K562 (cell line): Measurements from ENCODE around the gene PTCH1. TPM values are rescaled to one million over a fixed set of nuclear protein-coding genes. Genes with fewer than 3 reads are reported as not detected.

ENCODE experiments used
- ATAC-seq: fragments of 200-7000 bp; cut with Tn5 transposase; 3 replicates; pipeline ENCODE4 v1.9.1; 2020; ENCODE audit warnings: moderate library complexity
- BruUV-seq: library from RNA; stranded (reverse); fragments of 400-500 nt; replicated peaks from 2 replicates; lab custom pipeline; 2021; lab: Mats Ljungman, UMichigan
- CTCF ChIA-PET: fragments of 300-600 bp; formaldehyde crosslinking; extraction: SDS; loops from one replicate; lab custom pipeline; 2021; ENCODE audit warnings: low intra/inter-chr PET ratio; lab: Yijun Ruan, JAX
- POLR2A ChIA-PET: fragments of 300-600, 350-650 bp; sonication (Branson Sonifier 250); formaldehyde crosslinking; extraction: SDS; loops from one replicate; lab custom pipeline; 2021; ENCODE audit warnings: antibody characterized with exemption, inconsistent platforms; lab: Yijun Ruan, JAX
- DNase-seq, 4 experiments: peaks; one replicate each; pipeline versions ENCODE4 v3.0.0 to v3.0.0-alpha.2; 2011 to 2018; ENCODE audit warnings: low spot score in 3 of 4, mixed read lengths in 3 of 4; ENCODE audit errors: extremely low read depth in 1 of 4
- FAIRE-seq: peaks from 2 replicates; lab custom pipeline; 2011; peaks lifted over from hg19 to GRCh38; lab: Jason Lieb, UNC
- H2AFZ ChIP-seq: 2 replicates; pipeline ENCODE4 v1.6.0; 2011; ENCODE audit warnings: low read depth, low read length, control low read depth, inconsistent platforms
- H3K27ac ChIP-seq: fragments of 200-600 bp; 3 replicates; pipeline ENCODE4 v1.8.0; 2011; ENCODE audit warnings: low read depth, mild to moderate bottlenecking, control low read depth, inconsistent platforms, low read length, moderate library complexity, mixed read lengths; ENCODE audit errors: extremely low read depth
- H3K27me3 ChIP-seq, 2 experiments: fragments of 300-600 bp in 1 of 2; 2 replicates in 1 of 2; 3 replicates in 1 of 2; pipeline versions ENCODE4 v1.6.0 to v1.8.0; 2011; ENCODE audit warnings: inconsistent platforms in 2 of 2, low read length in 2 of 2, mild to moderate bottlenecking in 1 of 2, mixed read lengths in 1 of 2, moderate library complexity in 1 of 2; ENCODE audit not compliant: control insufficient read depth in 2 of 2, insufficient read depth in 2 of 2
- H3K36me3 ChIP-seq: fragments of 300-600 bp; 3 replicates; pipeline ENCODE4 v1.8.0; 2011; ENCODE audit warnings: mild to moderate bottlenecking, low read length, inconsistent platforms; ENCODE audit not compliant: control insufficient read depth, insufficient read depth
- H3K4me1 ChIP-seq, 2 experiments: fragments of 200-600 bp in 1 of 2; replicated peaks in 1 of 2; 2 replicates in 1 of 2; 3 replicates in 1 of 2; pipeline versions ENCODE4 v1.5.1 to v1.8.0; 2011; ENCODE audit warnings: inconsistent platforms in 2 of 2, low read length in 2 of 2, mild to moderate bottlenecking in 1 of 2, mixed read lengths in 1 of 2, moderate library complexity in 1 of 2; ENCODE audit not compliant: control insufficient read depth in 2 of 2, insufficient read depth in 2 of 2
- H3K4me2 ChIP-seq: 2 replicates; pipeline ENCODE4 v1.6.1; 2011; ENCODE audit warnings: low read length, control low read depth, inconsistent platforms, mixed read lengths; ENCODE audit not compliant: insufficient read depth
- H3K4me3 ChIP-seq: fragments of 200-600 bp; sonication (generic), shearing (Covaris generic); 2 replicates; pipeline ENCODE4 v1.5.1; 2016; ENCODE audit warnings: control low read depth, inconsistent platforms
- H3K79me2 ChIP-seq: fragments of 200-600 bp; 3 replicates; pipeline ENCODE4 v1.8.0; 2011; ENCODE audit warnings: low read length, inconsistent platforms; ENCODE audit not compliant: control insufficient read depth, insufficient read depth
- H3K9ac ChIP-seq, 2 experiments: 2 replicates each; pipeline versions ENCODE4 v1.6.0 to v1.6.1; 2011; ENCODE audit warnings: low read depth in 2 of 2, low read length in 2 of 2, control low read depth in 1 of 2, inconsistent platforms in 1 of 2, mild to moderate bottlenecking in 1 of 2, mixed read lengths in 1 of 2; ENCODE audit not compliant: insufficient read depth in 1 of 2
- H3K9me1 ChIP-seq: one replicate; pipeline ENCODE4 v1.6.0; 2011; ENCODE audit warnings: inconsistent platforms, mild to moderate bottlenecking, low read length, moderate library complexity; ENCODE audit not compliant: control insufficient read depth, insufficient read depth
- H3K9me3 ChIP-seq: replicated peaks from 2 replicates; pipeline ENCODE4 v1.5.1; 2011; ENCODE audit warnings: low read depth, low read length, inconsistent platforms; ENCODE audit not compliant: control insufficient read depth, insufficient read depth
- H4K20me1 ChIP-seq: replicated peaks from 2 replicates; pipeline ENCODE4 v1.6.1; 2011; ENCODE audit warnings: low read length, inconsistent platforms, mixed read lengths; ENCODE audit not compliant: control insufficient read depth, insufficient read depth
- ARHGAP35 ChIP-seq: fragments of 450-650 bp; IDR thresholded peaks from 2 replicates; pipeline ENCODE4 v1.6.1; 2018; ENCODE audit not compliant: partially characterized antibody
- FOSL1 ChIP-seq: fragments of 200-800 bp; sonication (Bioruptor generic); conservative IDR thresholded peaks from 2 replicates; pipeline ENCODE4 v1.6.1; 2016; ENCODE audit warnings: missing genetic modification characterization, missing compliant biosample characterization
- GABPB2 ChIP-seq: fragments of 250-450 bp; sonication (Bioruptor Pico); conservative IDR thresholded peaks from 2 replicates; pipeline ENCODE4 v1.5.1; 2021; ENCODE audit warnings: mild to moderate bottlenecking
- KDM2B ChIP-seq: fragments of 250-450 bp; sonication (Bioruptor Pico); IDR thresholded peaks from 2 replicates; pipeline ENCODE4 v1.8.0; 2021; ENCODE audit warnings: mild to moderate bottlenecking, moderate library complexity
- MYC ChIP-seq, 2 experiments: fragments of 250-450 bp in 1 of 2; sonication (Bioruptor Pico) in 1 of 2; IDR thresholded peaks; 2 replicates each; pipeline versions ENCODE4 v1.5.1 to v1.6.1; 2012 to 2021; ENCODE audit warnings: low read depth in 2 of 2, borderline replicate concordance in 1 of 2, improper control_type of control experiment in 1 of 2, low read length in 1 of 2, mild to moderate bottlenecking in 1 of 2, moderate library complexity in 1 of 2
- NFIX ChIP-seq: fragments of 250-450 bp; sonication (Bioruptor Pico); IDR thresholded peaks from 2 replicates; pipeline ENCODE4 v1.4.0; 2020; ENCODE audit warnings: low read depth, mild to moderate bottlenecking, moderate library complexity
- NRF1 ChIP-seq, 2 experiments: fragments of 450-650 bp; IDR thresholded peaks in 1 of 2; conservative IDR thresholded peaks in 1 of 2; 2 replicates each; pipeline ENCODE4 v1.6.1; 2014; ENCODE audit warnings: mild to moderate bottlenecking in 2 of 2
- RBFOX2 ChIP-seq: fragments of 200-400 bp; formaldehyde crosslinking; IDR thresholded peaks from 2 replicates; pipeline ENCODE4 v1.6.1; 2017; ENCODE audit warnings: low read depth, mild to moderate bottlenecking, low read length, moderate library complexity
- RCOR1 ChIP-seq, 2 experiments: IDR thresholded peaks; 2 replicates each; pipeline ENCODE4 v1.6.1; 2012; ENCODE audit warnings: low read depth in 2 of 2, low read length in 2 of 2, borderline replicate concordance in 1 of 2, improper control_type of control experiment in 1 of 2
- WGBS: fragments of 100-300 bp; shearing (Covaris generic); methylation state at CpG from one replicate; pipeline ENCODE4 v1.1.6; 2016; ENCODE audit warnings: low coverage, mixed read lengths; ENCODE audit not compliant: insufficient coverage; ENCODE audit errors: missing lambda C conversion rate; 5-methylcytosine and 5-hydroxymethylcytosine counted together
- in situ Hi-C: fragments of 300-500 bp; cut with MboI; formaldehyde crosslinking; loops from 4 replicates; pipeline ENCODE4 v1.15.0; 2018; ENCODE audit warnings: inconsistent platforms, mixed read lengths
- intact Hi-C: fragments of 100-400 bp; cut with micrococcal nuclease; formaldehyde crosslinking; loops from 2 replicates; pipeline ENCODE4 v1.14.2; 2022
- polyA plus RNA-seq, 8 experiments: library from polyadenylated mRNA; depleted of rRNA in 4 of 8; stranded (reverse) in 5 of 8; unstranded in 3 of 8; fragments of >200 nt; fragmentation: Nextera tagmentation in 2 of 8; fragmentation: Illumina TruSeq in 1 of 8; extraction: Ambion mirVana in 2 of 8; extraction: Trizol in 1 of 8; gene quantifications; 2 replicates each; pipeline versions ENCODE4 v1.2.1 to v1.2.3, GENCODE V29; 2011 to 2014; ENCODE audit warnings: inconsistent platforms in 1 of 8, missing spikeins in 1 of 8
- total RNA-seq, 7 experiments: library from RNA; depleted of rRNA in 6 of 7; stranded (reverse); fragments of >200 nt in 6 of 7; fragmentation: Illumina TruSeq in 2 of 7; extraction: Trizol in 2 of 7; gene quantifications; 2 replicates each; pipeline versions ENCODE4 v1.2.1 to v1.2.3, GENCODE V29; 2011 to 2021; ENCODE audit warnings: low replicate concordance in 1 of 7
- TF ChIP-seq, protein P1 (sequence below), 2 experiments: IDR thresholded peaks; 2 replicates each; pipeline ENCODE4 v1.6.1; 2012; ENCODE audit warnings: improper control_type of control experiment in 2 of 2, low read depth in 2 of 2, low read length in 2 of 2, borderline replicate concordance in 1 of 2
- TF ChIP-seq, protein P2 (sequence below): fragments of 450-650 bp; IDR thresholded peaks from 2 replicates; pipeline ENCODE4 v1.6.1; 2017; ENCODE audit warnings: antibody characterized with exemption, mild to moderate bottlenecking
- TF ChIP-seq, protein P3 (sequence below): fragments of 450-650 bp; IDR thresholded peaks from 2 replicates; pipeline ENCODE4 v1.6.1; 2016

PTCH1 gene
- total and polyA plus RNA-seq, 9 of the 15 experiments (the other 6 are each of a cell fraction or from before 2014, with no cell fraction given): 0.70 to 9.9 (median 3.8) TPM

DNA sequence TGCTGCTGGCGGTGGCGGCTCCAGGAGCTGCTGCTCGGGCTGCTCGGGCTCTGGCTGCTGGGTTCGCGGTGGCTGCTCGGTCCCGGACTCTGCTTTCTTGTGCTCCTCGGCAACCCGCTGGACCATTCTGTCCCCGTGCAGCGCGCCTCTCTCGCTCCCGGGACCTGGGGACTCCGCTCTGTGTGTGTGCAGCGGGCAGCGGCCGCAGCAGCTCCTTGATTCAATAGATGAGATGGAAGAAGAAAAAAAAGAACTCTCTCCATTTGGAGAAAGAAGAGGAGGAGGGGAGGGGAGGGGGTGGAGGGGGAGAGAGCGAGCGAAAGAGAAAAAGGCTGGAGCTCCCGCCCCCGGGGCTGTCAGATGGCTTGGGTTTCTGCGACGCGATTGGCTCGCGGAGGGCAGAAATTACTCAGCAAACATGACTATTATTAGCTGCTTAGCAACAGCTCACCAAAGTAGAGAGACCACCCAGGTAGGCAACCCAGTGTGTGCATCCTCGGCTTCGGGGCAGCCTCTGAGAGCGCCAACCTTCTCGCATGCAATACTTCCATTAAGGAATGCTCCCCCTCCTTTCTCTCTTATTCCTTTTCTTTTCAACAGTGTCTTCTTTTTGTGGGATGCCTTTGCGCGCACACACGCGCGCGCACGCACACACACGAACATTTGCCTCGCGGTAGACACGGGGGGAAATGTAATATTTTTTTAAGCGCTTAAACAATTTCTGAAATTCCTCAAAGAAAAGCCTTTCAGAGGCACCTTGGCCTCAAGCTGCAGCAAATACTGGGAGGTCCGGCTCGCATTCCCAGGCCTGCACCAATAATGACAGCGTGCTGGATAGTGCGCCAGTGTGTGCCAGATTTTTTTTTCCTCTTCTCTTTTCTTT lies 7.6 kb downstream of the PTCH1 start:
- no peaks in the 10 kb centered on the region for H3K27me3 ChIP-seq
- POLR2A ChIA-PET: interaction anchor here (0.8 kb wide), 1 partner anchor 47 kb away, joined by 3 read pairs; no protein-coding TSS in a partner anchor
- H3K4me1 ChIP-seq: peaks cover 29 to 46% of the 10 kb centered on the region in 2 experiments; a peak in 4 of 5 replicates
- BruUV-seq: no TSS peak
- peak; percentile 42 to 90 (median 60) for DNase-seq
- H3K9ac ChIP-seq: peak overlapping the region; percentile 93 to 99
- intact Hi-C loops: loop anchor here (5.0 kb wide), 1 partner anchor 97 kb away; no protein-coding TSS in a partner anchor
- ATAC-seq: peak; percentile 18
- peak overlapping the region; percentile 33; the same call in 2 of the 3 replicates for H3K27ac ChIP-seq
- in situ Hi-C loops: no loop called here
- no peaks in the 10 kb centered on the region for H3K9me1 ChIP-seq
- peak overlapping the region; percentile 84 for H3K4me3 ChIP-seq
- CTCF ChIA-PET: no interaction called here
- H2AFZ ChIP-seq: peak overlapping the region; percentile 90
- FAIRE-seq: peak; percentile 72
- H4K20me1 ChIP-seq: no peaks in the 10 kb centered on the region
- no peaks in the 10 kb centered on the region for H3K36me3 ChIP-seq
- WGBS: 1% methylated on average over 31 of the region's 48 CpGs
- peaks cover 64% of the 10 kb centered on the region for H3K79me2 ChIP-seq
- H3K4me2 ChIP-seq: peak overlapping the region; percentile 91
- H3K9me3 ChIP-seq: no peaks in the 10 kb centered on the region
- TF ChIP-seq, protein P1, sequence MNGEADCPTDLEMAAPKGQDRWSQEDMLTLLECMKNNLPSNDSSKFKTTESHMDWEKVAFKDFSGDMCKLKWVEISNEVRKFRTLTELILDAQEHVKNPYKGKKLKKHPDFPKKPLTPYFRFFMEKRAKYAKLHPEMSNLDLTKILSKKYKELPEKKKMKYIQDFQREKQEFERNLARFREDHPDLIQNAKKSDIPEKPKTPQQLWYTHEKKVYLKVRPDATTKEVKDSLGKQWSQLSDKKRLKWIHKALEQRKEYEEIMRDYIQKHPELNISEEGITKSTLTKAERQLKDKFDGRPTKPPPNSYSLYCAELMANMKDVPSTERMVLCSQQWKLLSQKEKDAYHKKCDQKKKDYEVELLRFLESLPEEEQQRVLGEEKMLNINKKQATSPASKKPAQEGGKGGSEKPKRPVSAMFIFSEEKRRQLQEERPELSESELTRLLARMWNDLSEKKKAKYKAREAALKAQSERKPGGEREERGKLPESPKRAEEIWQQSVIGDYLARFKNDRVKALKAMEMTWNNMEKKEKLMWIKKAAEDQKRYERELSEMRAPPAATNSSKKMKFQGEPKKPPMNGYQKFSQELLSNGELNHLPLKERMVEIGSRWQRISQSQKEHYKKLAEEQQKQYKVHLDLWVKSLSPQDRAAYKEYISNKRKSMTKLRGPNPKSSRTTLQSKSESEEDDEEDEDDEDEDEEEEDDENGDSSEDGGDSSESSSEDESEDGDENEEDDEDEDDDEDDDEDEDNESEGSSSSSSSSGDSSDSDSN (IDR thresholded peaks at IDR 0.05; ENCODE audit: borderline replicate concordance in 1 of 2, low read depth in 2 of 2, low read length in 2 of 2): peak in 1 of 2 experiments; percentile 57; a peak in 1 of 4 replicates
- TF ChIP-seq MYC (IDR thresholded peaks at IDR 0.05; ENCODE audit: low read depth, low read length): no peak
- TF ChIP-seq MYC (CRISPR knock-in tag; IDR thresholded peaks at IDR 0.05; ENCODE audit: borderline replicate concordance, low read depth): no peak
- TF ChIP-seq FOSL1 (tag): no peak
- no peak for TF ChIP-seq NFIX
- no peak for TF ChIP-seq ARHGAP35
- TF ChIP-seq RCOR1 (IDR thresholded peaks at IDR 0.05; ENCODE audit: borderline replicate concordance in 1 of 2, low read depth in 2 of 2, low read length in 2 of 2): peak in 1 of 2 experiments; percentile 3; a peak in 1 of 4 replicates
- TF ChIP-seq KDM2B (CRISPR knock-in tag): 0 out of 2 replicates have a peak, but pooled peaks have one; percentile 57
- TF ChIP-seq, protein P2, sequence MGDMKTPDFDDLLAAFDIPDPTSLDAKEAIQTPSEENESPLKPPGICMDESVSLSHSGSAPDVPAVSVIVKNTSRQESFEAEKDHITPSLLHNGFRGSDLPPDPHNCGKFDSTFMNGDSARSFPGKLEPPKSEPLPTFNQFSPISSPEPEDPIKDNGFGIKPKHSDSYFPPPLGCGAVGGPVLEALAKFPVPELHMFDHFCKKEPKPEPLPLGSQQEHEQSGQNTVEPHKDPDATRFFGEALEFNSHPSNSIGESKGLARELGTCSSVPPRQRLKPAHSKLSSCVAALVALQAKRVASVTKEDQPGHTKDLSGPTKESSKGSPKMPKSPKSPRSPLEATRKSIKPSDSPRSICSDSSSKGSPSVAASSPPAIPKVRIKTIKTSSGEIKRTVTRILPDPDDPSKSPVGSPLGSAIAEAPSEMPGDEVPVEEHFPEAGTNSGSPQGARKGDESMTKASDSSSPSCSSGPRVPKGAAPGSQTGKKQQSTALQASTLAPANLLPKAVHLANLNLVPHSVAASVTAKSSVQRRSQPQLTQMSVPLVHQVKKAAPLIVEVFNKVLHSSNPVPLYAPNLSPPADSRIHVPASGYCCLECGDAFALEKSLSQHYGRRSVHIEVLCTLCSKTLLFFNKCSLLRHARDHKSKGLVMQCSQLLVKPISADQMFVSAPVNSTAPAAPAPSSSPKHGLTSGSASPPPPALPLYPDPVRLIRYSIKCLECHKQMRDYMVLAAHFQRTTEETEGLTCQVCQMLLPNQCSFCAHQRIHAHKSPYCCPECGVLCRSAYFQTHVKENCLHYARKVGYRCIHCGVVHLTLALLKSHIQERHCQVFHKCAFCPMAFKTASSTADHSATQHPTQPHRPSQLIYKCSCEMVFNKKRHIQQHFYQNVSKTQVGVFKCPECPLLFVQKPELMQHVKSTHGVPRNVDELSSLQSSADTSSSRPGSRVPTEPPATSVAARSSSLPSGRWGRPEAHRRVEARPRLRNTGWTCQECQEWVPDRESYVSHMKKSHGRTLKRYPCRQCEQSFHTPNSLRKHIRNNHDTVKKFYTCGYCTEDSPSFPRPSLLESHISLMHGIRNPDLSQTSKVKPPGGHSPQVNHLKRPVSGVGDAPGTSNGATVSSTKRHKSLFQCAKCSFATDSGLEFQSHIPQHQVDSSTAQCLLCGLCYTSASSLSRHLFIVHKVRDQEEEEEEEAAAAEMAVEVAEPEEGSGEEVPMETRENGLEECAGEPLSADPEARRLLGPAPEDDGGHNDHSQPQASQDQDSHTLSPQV: no peak
- TF ChIP-seq NRF1 (conservative IDR thresholded peaks at IDR 0.05 in 1 of 2, IDR thresholded peaks at IDR 0.05 in 1 of 2): peak; percentile 78 to 81
- TF ChIP-seq RBFOX2: no peak
- TF ChIP-seq, protein P3, sequence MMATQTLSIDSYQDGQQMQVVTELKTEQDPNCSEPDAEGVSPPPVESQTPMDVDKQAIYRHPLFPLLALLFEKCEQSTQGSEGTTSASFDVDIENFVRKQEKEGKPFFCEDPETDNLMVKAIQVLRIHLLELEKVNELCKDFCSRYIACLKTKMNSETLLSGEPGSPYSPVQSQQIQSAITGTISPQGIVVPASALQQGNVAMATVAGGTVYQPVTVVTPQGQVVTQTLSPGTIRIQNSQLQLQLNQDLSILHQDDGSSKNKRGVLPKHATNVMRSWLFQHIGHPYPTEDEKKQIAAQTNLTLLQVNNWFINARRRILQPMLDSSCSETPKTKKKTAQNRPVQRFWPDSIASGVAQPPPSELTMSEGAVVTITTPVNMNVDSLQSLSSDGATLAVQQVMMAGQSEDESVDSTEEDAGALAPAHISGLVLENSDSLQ: peak; percentile 91
- TF ChIP-seq GABPB2 (CRISPR knock-in tag): no peak
